NCI-H146 treated with DMSO at 0.1 percent for 48 hours (cell line): ENCODE measurements around the gene SMOC1.

Experiments used
- DNase-seq: peaks from one replicate; lab custom pipeline; 2025; ENCODE audit not compliant: unreplicated experiment; lab: John Stamatoyannopoulos, UW

The SMOC1 gene

DNA sequence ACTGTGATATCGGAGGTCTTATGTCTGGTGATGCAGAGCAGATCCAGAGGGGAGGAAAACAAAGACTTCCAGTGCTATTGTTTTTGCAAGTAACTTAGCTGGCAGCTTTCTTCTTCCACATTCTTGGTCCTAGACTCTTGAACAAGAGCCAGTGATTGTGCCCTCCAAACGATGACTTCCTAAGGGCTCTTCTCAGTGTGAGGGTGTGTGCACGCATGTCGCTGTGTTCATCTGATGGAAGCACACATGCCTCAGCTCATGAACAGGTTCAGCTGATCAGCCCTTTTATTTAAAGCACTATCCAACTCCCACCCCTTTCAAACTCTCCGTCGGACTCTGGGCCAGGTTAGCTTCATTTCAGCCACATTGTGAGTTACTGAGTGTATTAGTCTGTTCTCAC, 59.5 kb downstream of the SMOC1 start:
- DNase-seq, result no peak

DNA sequence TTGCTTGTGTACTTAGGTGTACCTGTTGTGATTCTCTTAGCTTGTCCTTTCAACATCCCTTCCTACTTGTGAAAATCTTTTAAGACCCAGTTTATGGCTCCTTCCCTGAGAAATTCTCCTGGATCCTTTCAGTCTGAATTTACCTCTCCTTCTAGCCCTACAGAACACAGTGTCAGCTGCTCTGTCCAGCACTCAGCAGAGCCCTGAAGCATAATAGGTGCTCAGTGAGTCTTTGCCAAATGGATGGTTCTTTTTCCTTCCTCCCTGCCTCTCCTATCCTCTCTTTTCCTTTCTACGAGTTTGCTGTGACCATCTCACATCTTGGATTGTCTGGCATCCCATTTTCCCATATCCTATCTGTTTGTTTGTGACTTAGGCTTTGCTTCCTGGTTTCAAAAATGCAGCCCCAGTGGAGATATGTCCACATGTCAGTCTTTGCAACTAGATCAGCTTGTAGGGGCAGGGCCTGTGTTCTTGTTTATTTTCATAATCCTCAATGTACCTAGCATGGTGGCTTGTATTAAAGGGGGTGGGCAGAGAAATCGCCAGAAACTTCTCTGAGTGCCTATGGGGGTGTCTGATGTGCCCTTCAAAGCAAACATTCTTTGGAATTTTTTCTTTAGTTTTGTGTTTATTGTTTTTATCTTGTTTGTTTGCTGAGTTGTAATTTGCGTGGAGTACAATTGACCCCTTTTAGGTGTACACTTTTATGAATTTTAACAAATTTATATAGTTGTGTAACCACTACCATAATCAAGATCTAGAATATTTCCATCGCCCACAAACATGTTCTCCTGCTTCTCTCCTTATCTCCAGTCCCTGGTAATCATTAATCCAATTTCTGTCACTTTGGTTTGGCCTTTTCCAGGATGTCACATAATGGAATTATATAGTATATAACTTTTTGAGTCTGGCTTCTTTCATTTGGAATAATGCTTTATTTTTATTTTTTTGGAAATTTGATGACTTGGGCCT, 62.8 kb downstream of the SMOC1 start:
- no peak for DNase-seq

DNA sequence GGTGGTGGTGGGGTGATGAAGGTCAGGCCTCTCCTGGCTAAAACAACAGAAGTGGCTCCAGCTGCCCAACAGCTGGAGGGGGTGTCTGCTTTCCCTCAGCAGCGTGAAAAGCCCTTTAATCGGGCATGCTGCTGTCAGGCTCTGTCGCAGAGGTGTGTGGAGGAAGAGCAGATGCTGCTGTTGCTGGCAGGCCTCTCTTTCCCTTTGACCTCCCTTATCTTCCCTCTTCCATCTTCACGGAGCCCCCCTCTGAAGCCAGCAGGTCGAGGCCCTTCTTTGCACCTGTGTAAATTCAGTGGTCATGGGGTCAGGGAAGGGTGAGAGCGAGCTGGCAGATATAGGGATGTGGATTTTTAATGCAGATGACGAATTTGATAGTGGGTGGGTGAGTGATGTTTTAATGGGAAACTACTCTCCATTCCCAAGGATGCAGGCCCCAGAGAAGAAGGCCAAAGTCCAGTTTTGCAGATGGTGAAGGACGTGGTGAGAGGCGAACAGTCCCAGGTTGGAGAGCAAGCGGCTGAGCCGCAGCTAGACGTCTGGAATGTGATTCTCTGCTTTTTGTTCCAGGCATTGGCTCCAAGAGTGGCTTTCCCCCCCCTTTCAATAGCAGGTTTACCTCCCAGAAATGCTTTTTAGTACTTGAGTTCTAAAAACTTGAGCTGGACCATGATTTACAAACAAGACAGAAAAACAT, 64.0 kb downstream of the SMOC1 start:
- DNase-seq, result no peak

DNA sequence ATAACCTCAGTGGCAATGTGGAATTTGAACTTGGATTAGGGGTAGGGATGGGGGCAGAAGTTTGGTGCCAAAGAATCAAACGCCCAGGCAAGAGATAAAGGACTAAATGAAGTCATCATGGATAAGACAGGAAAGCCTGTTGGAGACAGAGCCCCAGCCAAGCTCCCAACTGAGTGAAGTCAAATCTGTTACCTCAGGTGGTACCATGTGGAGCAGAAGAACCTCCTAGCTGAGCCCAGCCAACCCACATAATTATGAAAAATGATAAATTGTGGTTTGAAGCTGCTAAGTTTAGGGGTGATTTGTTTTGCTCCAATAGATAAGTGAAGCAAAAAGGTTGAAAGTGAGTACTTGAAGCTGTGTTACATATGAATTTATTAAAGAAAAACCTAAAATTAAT, 66.1 kb downstream of the SMOC1 start:
- DNase-seq, result no peak

DNA sequence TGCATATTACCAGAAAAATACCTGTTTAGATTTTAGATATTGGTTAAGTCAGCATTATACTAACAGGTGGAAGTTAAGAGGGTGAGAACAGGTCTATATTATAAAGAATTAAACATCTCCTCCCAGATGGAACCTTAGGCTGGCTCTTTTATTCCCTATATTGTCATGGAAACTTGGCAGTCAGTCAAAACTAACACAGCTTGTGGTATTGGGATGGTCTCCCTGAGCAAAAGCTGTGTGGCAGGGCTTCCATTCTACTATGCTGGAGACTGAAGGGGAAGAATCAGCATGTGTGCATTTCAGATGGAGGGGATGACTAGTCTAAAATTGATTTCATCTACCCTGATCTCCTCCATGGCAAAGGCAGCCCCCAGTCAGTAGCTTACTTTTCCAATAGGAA, 66.7 kb downstream of the SMOC1 start:
- DNase-seq, result peak; percentile 29

DNA sequence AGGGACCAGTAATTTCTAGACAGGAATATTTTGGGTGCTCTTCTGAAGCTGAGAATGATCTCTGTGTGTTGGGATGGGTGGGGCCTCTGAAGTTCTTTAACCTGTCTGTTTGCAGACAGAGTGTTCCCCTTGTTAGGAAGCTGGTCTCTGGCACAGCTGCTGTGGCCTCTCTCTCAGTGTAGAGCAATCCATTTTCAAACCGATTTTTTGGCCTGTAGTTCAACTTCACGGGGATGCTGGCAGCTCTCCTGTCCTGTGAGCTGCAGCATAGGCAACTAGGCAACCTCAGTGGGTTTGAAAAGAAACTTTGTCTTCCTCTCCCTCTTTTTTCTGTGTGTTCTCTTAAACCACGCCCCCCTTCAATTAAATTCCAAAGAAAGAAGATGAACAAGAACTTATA, 69.1 kb downstream of the SMOC1 start:
- DNase-seq, result no peak

DNA sequence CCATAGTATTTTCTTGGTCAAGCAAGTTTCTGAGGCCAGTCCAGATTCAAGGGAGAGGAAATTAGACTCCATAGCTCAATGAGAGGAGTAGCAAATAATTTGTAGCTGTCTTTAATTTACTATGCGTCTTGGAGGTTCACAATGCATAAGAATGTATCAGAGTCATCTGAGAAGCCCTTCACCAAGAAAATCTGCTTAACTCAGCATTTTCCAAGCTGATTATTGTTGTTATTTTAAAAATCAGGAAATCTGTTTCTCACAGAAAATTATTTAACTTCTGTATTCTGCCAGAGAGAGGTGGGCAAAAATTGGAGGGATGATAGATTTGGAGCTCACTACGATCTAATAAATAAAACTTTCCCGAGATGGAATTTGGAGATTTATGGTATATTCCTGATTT, 72.0 kb downstream of the SMOC1 start:
- DNase-seq, result no peak

DNA sequence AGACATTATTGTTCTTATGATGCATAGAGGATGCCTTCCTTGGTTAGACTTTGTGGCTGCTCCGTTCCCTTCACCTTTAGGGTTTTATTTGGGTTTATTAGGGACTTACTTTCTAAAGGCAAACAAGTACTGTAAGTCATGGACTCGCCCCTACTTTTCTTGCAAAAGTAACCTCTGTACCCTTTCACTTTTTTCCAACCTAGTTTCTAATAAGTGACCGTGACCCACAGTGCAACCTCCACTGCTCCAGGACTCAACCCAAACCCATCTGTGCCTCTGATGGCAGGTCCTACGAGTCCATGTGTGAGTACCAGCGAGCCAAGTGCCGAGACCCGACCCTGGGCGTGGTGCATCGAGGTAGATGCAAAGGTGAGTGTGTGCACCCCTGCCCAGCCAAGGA, 72.7 kb downstream of the SMOC1 start:
- no peak for DNase-seq

DNA sequence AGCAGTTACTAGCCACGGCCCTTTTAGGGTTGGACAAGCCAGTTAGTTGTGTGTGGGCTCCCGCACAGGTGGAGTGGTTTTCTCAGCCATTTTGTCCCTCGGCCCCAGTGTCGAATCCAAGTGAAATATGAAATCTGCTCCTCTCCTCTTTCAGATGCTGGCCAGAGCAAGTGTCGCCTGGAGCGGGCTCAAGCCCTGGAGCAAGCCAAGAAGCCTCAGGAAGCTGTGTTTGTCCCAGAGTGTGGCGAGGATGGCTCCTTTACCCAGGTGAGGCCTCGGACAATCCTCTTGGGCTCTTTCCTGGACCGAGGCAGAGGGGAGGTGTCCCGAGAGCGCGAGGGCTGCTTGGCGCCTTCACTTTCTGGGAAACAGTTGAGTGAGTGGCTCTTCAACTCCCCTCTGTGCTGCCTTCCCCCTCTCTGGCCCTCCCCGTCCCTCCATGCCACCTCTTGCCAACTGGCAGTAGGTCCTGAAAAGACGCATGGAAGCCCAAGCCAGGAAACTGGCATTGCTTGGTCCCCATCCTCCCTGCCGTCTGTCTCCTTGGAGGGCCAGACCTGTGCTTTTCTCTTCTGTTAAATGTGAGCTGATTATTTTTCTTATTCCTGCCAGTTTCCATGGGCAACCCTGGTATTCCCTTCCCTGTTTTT, 74.2 kb downstream of the SMOC1 start:
- no peak for DNase-seq

DNA sequence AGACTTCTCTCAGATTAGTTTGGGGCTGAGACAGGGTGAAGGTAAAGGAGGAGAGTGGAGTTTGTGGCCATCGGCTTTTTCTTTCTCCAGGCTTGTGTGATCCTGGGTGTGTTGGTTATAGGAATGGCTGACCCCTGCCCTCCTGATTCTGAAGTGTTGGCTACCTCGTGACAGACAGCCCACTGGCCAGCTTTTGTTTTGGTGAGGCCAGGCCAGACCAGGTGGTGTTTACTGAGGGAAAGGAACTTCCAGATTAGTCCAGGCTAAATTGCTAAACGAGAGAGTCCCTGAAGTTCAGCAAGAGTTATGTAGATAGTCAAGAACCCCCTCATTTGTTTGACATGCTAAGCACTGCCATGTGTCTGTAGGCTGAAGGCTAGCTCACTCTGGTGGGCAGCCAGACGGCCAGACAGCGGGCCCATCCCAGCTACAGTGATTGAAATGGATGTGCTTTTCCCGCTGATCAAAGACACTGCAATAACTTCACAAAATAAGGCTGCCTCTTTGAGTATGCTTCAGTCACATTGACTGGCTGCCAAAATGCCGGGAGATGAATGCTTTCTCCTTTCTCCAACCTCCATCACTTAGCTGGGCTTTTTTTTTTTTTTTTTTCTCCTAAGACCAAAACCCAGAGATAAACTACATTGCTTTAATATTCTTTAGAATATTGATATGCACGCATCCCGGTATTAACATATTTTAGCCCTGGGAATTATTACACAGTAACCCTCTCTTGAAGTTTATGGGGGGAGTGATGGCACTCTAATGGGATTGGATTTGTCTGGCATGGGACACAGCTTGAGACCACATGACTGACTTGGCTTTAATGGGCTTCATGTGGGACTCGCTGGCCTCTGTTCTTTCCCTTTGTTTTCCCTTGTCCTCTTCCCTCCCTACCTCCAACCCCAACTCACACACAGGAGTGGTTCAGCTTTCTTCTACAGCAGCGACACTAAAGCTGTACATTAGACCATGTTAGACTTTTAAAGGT, 76.9 kb downstream of the SMOC1 start:
- no peak for DNase-seq

DNA sequence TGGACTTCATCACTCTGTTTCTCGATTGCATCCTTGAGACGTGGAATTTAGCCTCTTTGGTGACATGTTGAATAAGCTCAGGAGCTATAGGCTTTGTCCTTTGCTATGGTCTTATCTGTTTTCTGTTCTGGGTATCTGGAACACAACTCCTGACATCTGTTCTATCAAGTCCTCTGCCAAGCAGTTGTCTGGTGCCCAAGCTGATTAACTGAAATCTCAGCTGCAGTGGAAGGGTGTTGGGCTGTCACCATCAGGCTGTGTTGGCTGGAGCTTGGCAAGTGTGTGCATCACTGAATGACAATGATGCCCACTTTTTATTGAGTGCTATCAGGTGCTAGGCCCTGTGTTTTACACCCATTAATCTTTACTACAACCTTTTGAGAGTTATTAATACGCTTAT, 77.8 kb downstream of the SMOC1 start:
- DNase-seq, result no peak

DNA sequence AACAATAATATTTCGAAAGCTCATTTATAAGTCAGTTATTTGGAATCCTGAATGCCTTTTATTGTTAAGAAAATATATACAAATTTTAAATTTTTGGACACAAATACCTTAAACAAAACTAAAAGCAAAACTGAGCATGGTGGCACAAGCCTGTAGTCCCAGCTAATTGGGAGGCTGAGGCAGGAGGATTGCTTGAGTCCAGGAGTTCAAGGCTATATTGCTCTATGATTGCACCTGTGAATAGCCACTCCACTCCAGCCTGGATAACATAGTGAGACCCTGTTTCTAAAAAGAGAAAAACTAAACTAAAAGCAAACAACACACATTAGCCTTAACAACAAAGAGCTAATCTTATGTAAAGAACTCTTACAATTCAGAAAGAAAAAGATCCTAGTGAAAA, 78.8 kb downstream of the SMOC1 start:
- no peak for DNase-seq

DNA sequence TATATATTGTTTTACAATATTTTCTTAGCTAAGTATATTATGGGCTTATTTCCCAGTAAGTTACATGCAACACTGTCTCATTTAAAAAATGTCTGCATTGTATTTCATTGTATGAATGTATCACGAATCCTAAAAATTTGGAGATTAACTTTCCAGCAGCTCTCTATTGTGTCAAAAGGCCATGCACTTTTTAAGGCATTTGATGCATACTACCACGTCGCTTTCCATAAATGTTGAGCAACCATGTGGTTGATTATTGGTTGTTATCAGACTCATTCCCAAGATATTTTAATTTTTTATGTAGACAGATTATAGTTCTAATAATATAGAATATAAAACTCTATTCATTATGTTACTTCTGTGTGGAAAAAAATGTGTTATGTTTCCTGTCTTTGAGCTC, 79.9 kb downstream of the SMOC1 start:
- DNase-seq, result no peak

DNA sequence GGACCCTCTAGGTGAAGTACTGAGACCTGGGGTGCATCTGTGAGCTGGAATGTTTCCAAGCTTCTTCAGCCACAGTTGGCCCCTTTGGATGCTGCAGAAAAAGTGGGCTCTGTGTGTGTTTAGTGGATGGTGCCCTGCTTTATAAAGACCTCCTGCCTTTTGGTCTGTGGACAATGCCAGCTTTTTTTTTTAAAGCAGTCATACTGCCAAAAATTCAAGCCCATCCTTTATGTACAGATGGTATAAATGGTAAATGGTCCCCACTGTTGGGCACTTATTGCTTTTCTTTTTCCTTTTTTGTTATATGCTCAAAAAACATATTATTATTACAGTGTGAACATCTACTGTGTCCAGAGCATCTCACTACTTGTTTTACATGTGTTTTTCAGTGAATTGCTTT, 81.1 kb downstream of the SMOC1 start:
- DNase-seq, result no peak

DNA sequence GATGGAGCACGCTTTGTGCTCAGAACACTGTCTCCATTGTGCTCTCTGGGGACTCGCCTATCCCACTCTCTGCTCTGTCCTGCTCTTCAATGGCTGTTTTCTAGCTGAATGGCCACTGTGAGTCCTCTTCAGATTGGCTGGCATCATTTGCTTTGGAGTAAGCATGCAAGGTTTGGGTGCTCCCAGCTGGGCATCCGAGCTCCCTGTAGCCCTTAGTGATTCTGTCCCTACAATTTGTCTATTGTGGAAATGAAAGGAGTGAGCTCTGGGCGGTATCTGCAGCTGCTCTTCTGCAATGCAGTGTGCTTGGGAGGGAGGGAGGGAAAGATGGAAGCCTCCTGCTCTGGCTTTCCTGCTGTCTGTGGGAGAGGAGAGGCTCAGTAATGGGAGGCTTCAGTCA, 84.8 kb downstream of the SMOC1 start:
- DNase-seq, result peak; percentile 0

DNA sequence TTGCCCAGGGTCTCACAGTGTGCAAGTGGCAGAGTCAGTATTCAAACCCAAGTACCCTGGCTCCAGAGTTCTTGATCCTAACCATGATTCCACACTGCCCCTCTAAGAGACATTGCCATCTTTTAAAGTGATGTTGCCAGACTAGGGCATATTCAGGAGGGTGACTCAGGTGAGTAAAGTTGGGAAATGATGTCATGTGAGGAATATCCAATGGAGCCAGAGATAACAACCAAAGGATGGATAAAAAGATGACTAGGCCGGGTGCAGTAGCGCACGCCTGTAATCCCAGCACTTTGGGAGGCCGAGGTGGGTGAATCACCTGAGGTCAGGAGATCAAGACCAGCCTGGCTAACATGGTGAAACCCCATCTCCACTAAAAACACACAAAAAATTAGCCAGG, 85.6 kb downstream of the SMOC1 start:
- DNase-seq, result no peak

DNA sequence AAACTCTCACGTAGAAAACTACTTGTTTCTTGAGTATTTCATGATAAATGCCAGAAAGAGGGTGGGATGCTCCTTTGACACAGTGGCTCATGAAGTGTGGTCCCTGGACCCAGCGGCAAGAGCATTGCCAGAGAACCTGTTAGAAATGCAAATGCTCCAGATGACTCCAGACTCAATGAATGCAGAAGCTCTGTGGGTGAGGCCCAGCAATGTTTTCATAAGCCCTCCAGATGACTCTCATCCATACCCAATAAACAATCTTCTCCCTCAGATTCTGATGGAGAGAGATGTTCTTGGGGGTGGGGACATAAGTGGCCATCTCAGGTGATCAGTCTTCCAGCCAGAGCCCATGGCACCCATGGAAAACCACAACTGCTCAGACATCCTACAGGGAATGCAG, 88.9 kb downstream of the SMOC1 start:
- no peak for DNase-seq

DNA sequence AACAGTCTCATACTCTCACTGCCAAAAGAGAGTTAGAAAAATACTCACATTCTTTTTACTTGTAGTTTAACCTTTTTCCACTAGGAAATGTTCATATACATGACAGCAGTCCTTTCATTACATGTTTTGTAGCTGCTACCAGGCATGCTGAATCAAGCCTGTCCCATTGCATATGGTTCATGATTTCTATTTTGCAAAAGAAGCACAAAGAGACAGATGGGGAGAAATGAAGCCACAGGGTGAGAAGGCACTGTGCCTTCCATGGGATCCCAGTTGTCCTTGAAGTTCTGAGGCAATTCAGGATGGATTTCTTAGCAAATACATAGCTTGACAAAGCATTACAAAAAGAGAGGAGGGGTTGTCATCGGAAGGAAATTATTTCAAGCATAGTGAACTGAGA, 89.5 kb downstream of the SMOC1 start:
- DNase-seq, result no peak

DNA sequence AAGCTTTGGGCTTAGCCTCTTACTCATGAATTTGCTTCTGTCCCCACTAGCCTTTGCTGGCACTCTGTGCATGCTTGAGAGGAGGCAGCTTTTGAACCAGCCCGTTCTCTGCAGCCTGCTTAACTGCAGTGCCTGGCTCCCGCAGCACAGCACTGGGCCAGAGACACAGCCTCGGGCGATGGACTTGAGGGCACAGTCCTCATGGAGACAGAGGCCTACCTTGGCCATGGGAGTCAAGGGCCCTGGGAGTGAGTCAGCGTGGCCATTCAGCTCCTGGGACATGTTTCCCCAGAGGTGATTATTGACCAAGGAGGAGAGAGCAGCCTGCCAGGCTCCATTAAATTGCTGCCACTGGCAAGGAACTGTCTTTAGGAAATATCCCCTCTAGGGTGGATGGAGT, 93.5 kb downstream of the SMOC1 start:
- no peak for DNase-seq

DNA sequence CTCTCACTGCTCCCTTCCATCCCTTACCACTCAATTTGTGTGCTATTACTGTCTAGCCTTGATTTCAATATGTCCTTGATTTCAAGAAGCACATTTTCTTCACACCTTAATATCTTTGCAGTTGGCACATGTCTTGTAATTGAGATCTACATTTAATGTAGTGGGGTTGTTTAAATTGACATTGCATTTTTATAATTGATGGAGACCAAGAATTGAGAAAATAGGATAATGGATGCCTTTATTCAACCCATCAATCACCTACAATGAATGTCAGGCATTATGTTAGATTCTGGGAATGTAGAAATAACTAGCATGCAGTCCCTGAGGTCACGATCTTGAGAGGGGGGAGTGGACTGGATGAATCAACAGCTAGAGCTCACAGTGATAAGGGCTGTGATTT, 94.6 kb downstream of the SMOC1 start:
- no peak for DNase-seq

DNA sequence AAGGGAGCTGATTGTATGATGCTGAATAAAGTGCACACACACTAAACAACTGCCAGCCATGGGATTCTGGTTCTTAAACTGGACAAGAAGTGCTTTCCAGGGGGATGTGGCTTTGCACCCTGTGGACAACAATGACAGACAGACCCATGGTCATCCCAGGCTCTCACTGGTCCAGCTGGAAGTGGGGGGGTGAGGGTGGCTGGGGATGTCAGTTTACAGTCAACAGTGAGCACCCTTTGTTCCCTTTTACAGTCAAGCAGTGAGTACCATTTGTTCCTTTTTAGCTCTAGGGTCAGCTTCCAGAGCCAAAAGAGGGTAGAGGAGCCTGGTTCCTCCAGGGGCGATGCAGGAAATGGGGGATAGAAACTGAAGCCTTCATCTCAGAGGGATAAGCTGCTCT, 100.7 kb downstream of the SMOC1 start:
- DNase-seq, result no peak
